ENCODE results near the gene TTLL11. TPM values are rescaled to one million over a fixed set of nuclear protein-coding genes. Genes with fewer than 3 reads are reported as not detected.

The TTLL11 gene
- polyA plus RNA-seq, 1 of the 3 experiments (the other 2 are of a cell fraction) = 6.8 TPM

GRCh38 chr9:121858788-121859187 is 234.3 kb downstream of the TTLL11 start (continued):
- TF ChIP-seq REST (IDR thresholded peaks at IDR 0.05; ENCODE audit: low read depth, low read length) = no peak

- H3K36me3 ChIP-seq (replicated peaks in 1 of 2; ENCODE audit: control insufficient read depth in 1 of 2, insufficient read depth in 2 of 2, low read length in 1 of 2) = peaks cover 0 to 6% of the 10 kb centered on the region in 2 experiments
- no peaks in the 10 kb centered on the region for H3K9me3 ChIP-seq
- H3K9ac ChIP-seq = no peak overlapping the region
- ChIA-PET POLR2A (no interaction called here), CTCF (no interaction called here)
- H3K27ac ChIP-seq (ENCODE audit: low read depth in 2 of 2, low read length in 1 of 2) = no peak overlapping the region
- no peak overlapping the region for H3K4me3 ChIP-seq (ENCODE audit: low read depth in 2 of 2, low read length in 1 of 2)
- no peaks in the 10 kb centered on the region for H3K79me2 ChIP-seq (ENCODE audit: insufficient read depth)
- no peaks in the 10 kb centered on the region for H3K4me1 ChIP-seq (ENCODE audit: control insufficient read depth in 1 of 2, insufficient read depth in 2 of 2, low read depth in 1 of 2, low read length in 1 of 2)
- H3K4me2 ChIP-seq = no peak overlapping the region
- WGBS (ENCODE audit: low lambda C conversion rate) = 88% methylated on average over 9 of the region's 9 CpGs
- TF ChIP-seq IRF3 (IDR thresholded peaks at IDR 0.05; ENCODE audit: low read depth, low read length) (no peak), POLR2AphosphoS5 (IDR thresholded peaks at IDR 0.05; ENCODE audit: low read depth, low read length) (no peak), CTCF (IDR thresholded peaks at IDR 0.05) (no peak), FOXM1 (IDR thresholded peaks at IDR 0.05; ENCODE audit: low read depth) (no peak), TEAD4 (IDR thresholded peaks at IDR 0.05; ENCODE audit: borderline replicate concordance, insufficient read depth) (no peak), SIN3A (IDR thresholded peaks at IDR 0.05; ENCODE audit: borderline replicate concordance, low read depth, low read length) (no peak), GABPA (IDR thresholded peaks at IDR 0.05; ENCODE audit: low read depth) (no peak), CHD2 (IDR thresholded peaks at IDR 0.05; ENCODE audit: low read length, partially characterized antibody) (no peak), MXI1 (IDR thresholded peaks at IDR 0.05; ENCODE audit: low read depth, low read length) (no peak), NFIC (IDR thresholded peaks at IDR 0.05; ENCODE audit: borderline replicate concordance) (no peak), YY1 (IDR thresholded peaks at IDR 0.05; ENCODE audit: low read depth) (no peak), JUND (IDR thresholded peaks at IDR 0.05) (no peak), TCF12 (IDR thresholded peaks at IDR 0.05) (no peak), RXRA (IDR thresholded peaks at IDR 0.05; ENCODE audit: borderline replicate concordance, low read depth) (no peak), SMC3 (IDR thresholded peaks at IDR 0.05; ENCODE audit: low read depth, low read length) (no peak), USF2 (IDR thresholded peaks at IDR 0.05; ENCODE audit: borderline replicate concordance, low read depth, low read length) (no peak), GATA2 (CRISPR knock-in tag; IDR thresholded peaks at IDR 0.05) (no peak), RAD21 (IDR thresholded peaks at IDR 0.05; ENCODE audit: low read length) (no peak), FOXJ3 (CRISPR knock-in tag; IDR thresholded peaks at IDR 0.05) (no peak), RFX5 (IDR thresholded peaks at IDR 0.05; ENCODE audit: low read length) (no peak)
- H3K27me3 ChIP-seq (ENCODE audit: insufficient read depth) = no peaks in the 10 kb centered on the region
- no peak overlapping the region for H2AFZ ChIP-seq (ENCODE audit: low read depth)
- no peaks in the 10 kb centered on the region for H4K20me1 ChIP-seq (ENCODE audit: insufficient read depth)
- no peaks in the 10 kb centered on the region for H3K9me2 ChIP-seq
- DNase-seq = no peak
- no peaks in the 10 kb centered on the region for H3F3A ChIP-seq (replicated peaks; ENCODE audit: insufficient read depth)
These were observed 235.2 kb downstream of the TTLL11 start for GRCh38 chr9:121857928-121858327.

Data from SK-N-SH (cell line).